ENCODE measurements around the gene SLC22A1. TPM values are rescaled to one million over a fixed set of nuclear protein-coding genes. Genes with fewer than 3 reads are reported as not detected.
"Not testable (repeated sequence)": the region's sequence is repeated elsewhere in the genome, so short reads cannot be mapped to it uniquely, and the experiment has no call there.

Gene SLC22A1
- total and polyA plus RNA-seq, 2 donors (not counting 1 experiment from before 2014, with no cell fraction given): 0.18 to 1.5 TPM

DNA sequence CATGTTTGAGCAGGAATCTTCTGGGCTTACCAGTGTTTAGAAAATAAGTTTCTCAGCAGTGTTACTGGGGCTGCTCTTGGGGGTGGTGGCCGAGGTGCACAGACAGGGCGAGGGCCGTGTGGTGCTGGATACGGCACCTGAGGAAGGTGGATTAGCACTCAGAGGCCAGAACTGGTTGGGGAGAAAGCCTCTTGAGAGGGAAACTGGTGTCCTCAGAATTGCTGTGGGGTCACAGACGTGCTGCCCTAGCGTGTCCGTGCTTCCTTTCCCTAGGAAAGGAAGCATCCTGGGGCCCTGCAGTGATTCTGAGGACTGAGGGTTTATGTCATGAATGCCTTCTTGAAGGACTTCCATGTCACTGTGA, 32.1 kb upstream of the SLC22A1 start:
- POLR2A ChIA-PET: no interaction called here
- no peak overlapping the region for H2AFZ ChIP-seq (ENCODE audit: insufficient read depth, low read depth, low read length, poor library complexity, severe bottlenecking)
- TF ChIP-seq EZH2 (IDR thresholded peaks at IDR 0.05; ENCODE audit: borderline replicate concordance, insufficient read depth, low read depth, low read length, poor library complexity, severe bottlenecking): no peak
- TF ChIP-seq, protein P1, sequence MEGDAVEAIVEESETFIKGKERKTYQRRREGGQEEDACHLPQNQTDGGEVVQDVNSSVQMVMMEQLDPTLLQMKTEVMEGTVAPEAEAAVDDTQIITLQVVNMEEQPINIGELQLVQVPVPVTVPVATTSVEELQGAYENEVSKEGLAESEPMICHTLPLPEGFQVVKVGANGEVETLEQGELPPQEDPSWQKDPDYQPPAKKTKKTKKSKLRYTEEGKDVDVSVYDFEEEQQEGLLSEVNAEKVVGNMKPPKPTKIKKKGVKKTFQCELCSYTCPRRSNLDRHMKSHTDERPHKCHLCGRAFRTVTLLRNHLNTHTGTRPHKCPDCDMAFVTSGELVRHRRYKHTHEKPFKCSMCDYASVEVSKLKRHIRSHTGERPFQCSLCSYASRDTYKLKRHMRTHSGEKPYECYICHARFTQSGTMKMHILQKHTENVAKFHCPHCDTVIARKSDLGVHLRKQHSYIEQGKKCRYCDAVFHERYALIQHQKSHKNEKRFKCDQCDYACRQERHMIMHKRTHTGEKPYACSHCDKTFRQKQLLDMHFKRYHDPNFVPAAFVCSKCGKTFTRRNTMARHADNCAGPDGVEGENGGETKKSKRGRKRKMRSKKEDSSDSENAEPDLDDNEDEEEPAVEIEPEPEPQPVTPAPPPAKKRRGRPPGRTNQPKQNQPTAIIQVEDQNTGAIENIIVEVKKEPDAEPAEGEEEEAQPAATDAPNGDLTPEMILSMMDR (IDR thresholded peaks at IDR 0.05): no peak
- H3K36me3 ChIP-seq (replicated peaks in 1 of 2; ENCODE audit: control extremely low read depth in 1 of 2, control insufficient read depth in 1 of 2, extremely low read depth in 1 of 2, insufficient read depth in 2 of 2, low read length in 1 of 2): peaks cover 17 to 81% of the 10 kb centered on the region in 2 experiments
- intact Hi-C loops (cut with micrococcal nuclease): no loop called here
- no peak overlapping the region for H3K4me3 ChIP-seq (ENCODE audit: control extremely low read depth in 1 of 5, extremely low read depth in 1 of 5, insufficient read depth in 1 of 5, low read depth in 2 of 5, low read length in 4 of 5)
- no peaks in the 10 kb centered on the region for H3K79me2 ChIP-seq (ENCODE audit: control insufficient read depth, insufficient read depth, low read length)
- CTCF ChIA-PET: no interaction called here
- Mint-ChIP-seq H3K9me3 (ENCODE audit: insufficient read depth) (no peaks in the 10 kb centered on the region), H3K27ac (no peak overlapping the region), H3K4me1 (no peaks in the 10 kb centered on the region), H3K4me3 (no peak overlapping the region), H3K27me3 (no peaks in the 10 kb centered on the region)
- 97% methylated on average over 7 of the region's 7 CpGs for WGBS (ENCODE audit: insufficient coverage)
- H3K9ac ChIP-seq (ENCODE audit: low read length): no peak overlapping the region
- no peak overlapping the region for H3K27ac ChIP-seq (ENCODE audit: low read length in 2 of 2)
- ATAC-seq (ENCODE audit: low read depth): no peak
- H3K9me3 ChIP-seq (ENCODE audit: control extremely low read depth in 1 of 3, control insufficient read depth in 2 of 3, insufficient read depth in 1 of 3, low read length in 2 of 3): no peaks in the 10 kb centered on the region
- H3K27me3 ChIP-seq (replicated peaks in 1 of 4; ENCODE audit: control extremely low read depth in 1 of 4, control insufficient read depth in 3 of 4, insufficient read depth in 4 of 4, low read length in 3 of 4): no peaks in the 10 kb centered on the region
- H3K4me1 ChIP-seq (ENCODE audit: control insufficient read depth in 2 of 2, insufficient read depth in 2 of 2, low read length in 2 of 2): no peaks in the 10 kb centered on the region
- H4K20me1 ChIP-seq (ENCODE audit: control insufficient read depth, insufficient read depth, low read length, poor library complexity, severe bottlenecking): no peaks in the 10 kb centered on the region
- no peak overlapping the region for H3K4me2 ChIP-seq (replicated peaks; ENCODE audit: low read depth, low read length, poor library complexity, severe bottlenecking)
- DNase-seq: no peak

DNA sequence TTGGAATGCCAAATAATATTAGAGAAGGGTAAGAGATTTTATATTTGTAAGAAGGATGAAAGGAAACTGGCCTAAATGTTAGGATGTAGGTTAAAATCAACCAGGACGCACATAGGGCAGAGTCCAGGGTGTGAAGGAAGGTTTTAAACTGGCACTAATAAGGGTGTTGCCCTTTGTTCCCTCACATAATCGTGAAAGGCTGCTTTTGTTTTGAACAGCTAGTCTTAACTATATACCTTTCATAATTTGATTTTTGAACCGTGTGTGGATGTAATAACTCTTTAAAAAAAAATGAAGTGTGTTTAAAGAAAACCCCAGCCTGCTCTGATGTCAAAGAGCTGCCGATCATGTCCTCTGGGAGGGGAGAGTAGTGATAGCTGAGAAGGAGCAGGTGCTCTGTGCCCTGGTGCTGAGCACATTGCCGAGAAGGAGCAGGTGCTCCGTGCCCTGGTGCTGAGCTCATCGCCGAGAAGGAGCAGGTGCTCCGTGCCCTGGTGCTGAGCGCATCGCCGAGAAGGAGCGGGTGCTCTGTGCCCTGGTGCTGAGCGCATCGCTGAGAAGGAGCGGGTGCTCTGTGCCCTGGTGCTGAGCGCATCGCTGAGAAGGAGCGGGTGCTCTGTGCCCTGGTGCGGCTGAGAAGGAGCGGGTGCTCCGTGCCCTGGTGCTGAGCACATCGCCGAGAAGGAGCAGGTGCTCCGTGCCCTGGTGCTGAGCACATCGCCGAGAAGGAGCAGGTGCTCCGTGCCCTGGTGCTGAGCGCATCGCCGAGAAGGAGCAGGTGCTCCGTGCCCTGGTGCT, 31.0 kb upstream of the SLC22A1 start:
- H3K27me3 Mint-ChIP-seq; H3K4me3 ChIP-seq (ENCODE audit: control extremely low read depth in 1 of 5, extremely low read depth in 1 of 5, insufficient read depth in 1 of 5, low read depth in 2 of 5, low read length in 4 of 5); H3K9me3 Mint-ChIP-seq (ENCODE audit: insufficient read depth); H3K79me2 ChIP-seq (ENCODE audit: control insufficient read depth, insufficient read depth, low read length); H3K4me1 ChIP-seq (ENCODE audit: control insufficient read depth in 2 of 2, insufficient read depth in 2 of 2, low read length in 2 of 2); DNase-seq; H3K4me2 ChIP-seq (replicated peaks; ENCODE audit: low read depth, low read length, poor library complexity, severe bottlenecking); H3K27ac ChIP-seq (ENCODE audit: low read length in 2 of 2); intact Hi-C loops (cut with micrococcal nuclease); H3K4me1 Mint-ChIP-seq; H3K27me3 ChIP-seq (replicated peaks in 1 of 4; ENCODE audit: control extremely low read depth in 1 of 4, control insufficient read depth in 3 of 4, insufficient read depth in 4 of 4, low read length in 3 of 4); H3K4me3 Mint-ChIP-seq; H2AFZ ChIP-seq (ENCODE audit: insufficient read depth, low read depth, low read length, poor library complexity, severe bottlenecking); H4K20me1 ChIP-seq (ENCODE audit: control insufficient read depth, insufficient read depth, low read length, poor library complexity, severe bottlenecking); H3K9me3 ChIP-seq (ENCODE audit: control extremely low read depth in 1 of 3, control insufficient read depth in 2 of 3, insufficient read depth in 1 of 3, low read length in 2 of 3); CTCF ChIA-PET; POLR2A ChIA-PET; H3K9ac ChIP-seq (ENCODE audit: low read length); H3K27ac Mint-ChIP-seq; ATAC-seq (ENCODE audit: low read depth): not testable (repeated sequence)
- H3K36me3 ChIP-seq (replicated peaks in 1 of 2; ENCODE audit: control extremely low read depth in 1 of 2, control insufficient read depth in 1 of 2, extremely low read depth in 1 of 2, insufficient read depth in 2 of 2, low read length in 1 of 2): peaks cover 20 to 79% of the 10 kb centered on the region in 2 experiments
- WGBS (ENCODE audit: insufficient coverage): over 99% methylated on average over 17 of the region's 32 CpGs

DNA sequence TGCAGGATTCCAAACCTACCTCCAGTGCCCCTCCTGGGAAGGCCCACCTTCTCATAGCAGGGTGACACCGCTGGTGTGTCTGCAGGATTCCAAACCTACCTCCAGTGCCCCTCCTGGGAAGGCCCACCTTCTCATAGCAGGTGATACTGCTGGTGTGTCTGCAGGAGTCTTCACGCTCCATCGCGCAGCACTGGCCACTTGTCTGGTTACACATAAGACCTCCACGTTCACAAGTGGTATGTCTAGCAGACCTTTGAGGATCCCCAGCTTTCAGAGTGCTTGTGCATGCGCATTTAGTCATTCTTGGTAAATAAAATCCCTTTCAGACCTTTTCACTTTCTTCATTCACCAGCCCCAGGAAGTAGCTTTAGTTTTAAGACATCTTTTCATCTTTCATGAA, 29.4 kb upstream of the SLC22A1 start:
- H3K9me3 ChIP-seq (ENCODE audit: control extremely low read depth in 1 of 3, control insufficient read depth in 2 of 3, insufficient read depth in 1 of 3, low read length in 2 of 3); H3K9ac ChIP-seq (ENCODE audit: low read length); H2AFZ ChIP-seq (ENCODE audit: insufficient read depth, low read depth, low read length, poor library complexity, severe bottlenecking); H3K4me1 Mint-ChIP-seq; H3K27ac Mint-ChIP-seq; H3K27me3 Mint-ChIP-seq; H3K4me3 ChIP-seq (ENCODE audit: control extremely low read depth in 1 of 5, extremely low read depth in 1 of 5, insufficient read depth in 1 of 5, low read depth in 2 of 5, low read length in 4 of 5); H3K4me3 Mint-ChIP-seq; POLR2A ChIA-PET; H3K9me3 Mint-ChIP-seq (ENCODE audit: insufficient read depth); ATAC-seq (ENCODE audit: low read depth); H3K79me2 ChIP-seq (ENCODE audit: control insufficient read depth, insufficient read depth, low read length); intact Hi-C loops (cut with micrococcal nuclease); CTCF ChIA-PET; H3K4me1 ChIP-seq (ENCODE audit: control insufficient read depth in 2 of 2, insufficient read depth in 2 of 2, low read length in 2 of 2); H3K4me2 ChIP-seq (replicated peaks; ENCODE audit: low read depth, low read length, poor library complexity, severe bottlenecking); H3K27ac ChIP-seq (ENCODE audit: low read length in 2 of 2); H3K27me3 ChIP-seq (replicated peaks in 1 of 4; ENCODE audit: control extremely low read depth in 1 of 4, control insufficient read depth in 3 of 4, insufficient read depth in 4 of 4, low read length in 3 of 4); H4K20me1 ChIP-seq (ENCODE audit: control insufficient read depth, insufficient read depth, low read length, poor library complexity, severe bottlenecking); DNase-seq: not testable (repeated sequence)
- peaks cover 15 to 78% of the 10 kb centered on the region in 2 experiments for H3K36me3 ChIP-seq (replicated peaks in 1 of 2; ENCODE audit: control extremely low read depth in 1 of 2, control insufficient read depth in 1 of 2, extremely low read depth in 1 of 2, insufficient read depth in 2 of 2, low read length in 1 of 2)
- WGBS (ENCODE audit: insufficient coverage): 100% methylated on average over 5 of the region's 6 CpGs

Data from B cell (primary cell).